Measurements from ENCODE around the gene HOXD11.

Gene HOXD11

GRCh38 chr2:176103742-176104315, 3.3 kb upstream of the HOXD11 start:
- DNase-seq (ENCODE audit: insufficient read length, low spot score), result no peak
- FAIRE-seq, result no peak

- DNase-seq (ENCODE audit: insufficient read length, low spot score), result no peak
Measured at GRCh38 chr2:176104316-176105077, 2.6 kb upstream of the HOXD11 start.

GRCh38 chr2:176105078-176105729, 1.9 kb upstream of the HOXD11 start:
- FAIRE-seq, result no peak

More at GRCh38 chr2:176104316-176105077, 2.6 kb upstream of the HOXD11 start:
- FAIRE-seq, result no peak

GRCh38 chr2:176105730-176106580, 1.1 kb upstream of the HOXD11 start:
- DNase-seq (ENCODE audit: insufficient read length, low spot score), result no peak
- FAIRE-seq, result no peak

More at GRCh38 chr2:176105078-176105729, 1.9 kb upstream of the HOXD11 start:
- no peak for DNase-seq (ENCODE audit: insufficient read length, low spot score)

- DNase-seq (ENCODE audit: insufficient read length, low spot score) (no peak), FAIRE-seq (no peak)
Measured at GRCh38 chr2:176107731-176108181, 676 bp downstream of the HOXD11 start.

- FAIRE-seq (no peak), DNase-seq (ENCODE audit: insufficient read length, low spot score) (no peak)
Measured at GRCh38 chr2:176109192-176109901, 2.3 kb downstream of the HOXD11 start.

- no peak for DNase-seq (ENCODE audit: insufficient read length, low spot score)
- no peak for FAIRE-seq
Measured at GRCh38 chr2:176109946-176110345, 2.9 kb downstream of the HOXD11 start.

- no peak for FAIRE-seq
Measured at GRCh38 chr2:176110415-176111308, 3.6 kb downstream of the HOXD11 start.

GRCh38 chr2:176111309-176111663, 4.2 kb downstream of the HOXD11 start:
- DNase-seq (ENCODE audit: insufficient read length, low spot score) (no peak), FAIRE-seq (no peak)

More at GRCh38 chr2:176110415-176111308, 3.6 kb downstream of the HOXD11 start:
- DNase-seq (ENCODE audit: insufficient read length, low spot score), result no peak

GRCh38 chr2:176111846-176112374, 4.8 kb downstream of the HOXD11 start:
- DNase-seq (ENCODE audit: insufficient read length, low spot score) (no peak), FAIRE-seq (no peak)

GRCh38 chr2:176112375-176113302, 5.6 kb downstream of the HOXD11 start:
- FAIRE-seq (no peak), DNase-seq (ENCODE audit: insufficient read length, low spot score) (no peak)

- DNase-seq (ENCODE audit: insufficient read length, low spot score) (no peak), FAIRE-seq (no peak)
Measured at GRCh38 chr2:176114120-176114929, 7.2 kb downstream of the HOXD11 start.

GRCh38 chr2:176114930-176115625, 8.0 kb downstream of the HOXD11 start:
- no peak for FAIRE-seq

GRCh38 chr2:176115883-176116813, 9.1 kb downstream of the HOXD11 start, which contains the start of gene HOXD10:
Gene HOXD10 (plus strand): TSS chr2:176116778. CDS start chr2:176116834, 56 bp downstream.
- FAIRE-seq, result no peak

More at GRCh38 chr2:176114930-176115625, 8.0 kb downstream of the HOXD11 start:
- no peak for DNase-seq (ENCODE audit: insufficient read length, low spot score)

GRCh38 chr2:176117162-176117822, 10.2 kb downstream of the HOXD11 start:
- DNase-seq (ENCODE audit: insufficient read length, low spot score), result no peak
- FAIRE-seq, result no peak

More at GRCh38 chr2:176115883-176116813, 9.1 kb downstream of the HOXD11 start, which contains the start of gene HOXD10:
- no peak for DNase-seq (ENCODE audit: insufficient read length, low spot score)

All from GM19239 (cell line).